Lung (tissue), 12 donors: ENCODE results near the gene BCAS1. TPM values are rescaled to one million over a fixed set of nuclear protein-coding genes. Genes with fewer than 3 reads are reported as not detected.

Experiments used
- ATAC-seq: fragments of 200-7000 bp; cut with Tn5 transposase; one replicate; pipeline ENCODE4 v1.9.1; 2020; ENCODE audit warnings: moderate number of reproducible peaks; ENCODE audit not compliant: insufficient read depth, low FRiP score
- DNase-seq, 3 donors: peaks; one replicate each; pipeline ENCODE4 v3.0.0-alpha.2; 2013 to 2017
- H3K27ac ChIP-seq, 2 donors: one replicate each; pipeline ENCODE4 v1.5.1; 2013; ENCODE audit warnings: mild to moderate bottlenecking in 2 of 2, moderate library complexity in 2 of 2, control low read depth in 1 of 2, inconsistent platforms in 1 of 2, low read depth in 1 of 2, low read length in 1 of 2
- H3K27me3 ChIP-seq, 3 donors: one replicate each; pipeline ENCODE4 v1.5.1; 2013; ENCODE audit warnings: low read length in 2 of 3; ENCODE audit not compliant: control insufficient read depth in 3 of 3, insufficient read depth in 3 of 3
- H3K36me3 ChIP-seq, 4 donors: one replicate each; pipeline ENCODE4 v1.5.1; 2013; ENCODE audit warnings: low read length in 4 of 4, mild to moderate bottlenecking in 1 of 4, moderate library complexity in 1 of 4; ENCODE audit not compliant: control insufficient read depth in 4 of 4, insufficient read depth in 4 of 4
- H3K4me1 ChIP-seq, 5 donors: one replicate each; pipeline ENCODE4 v1.5.1; 2013; ENCODE audit warnings: low read length in 5 of 5, mild to moderate bottlenecking in 2 of 5, moderate library complexity in 1 of 5; ENCODE audit not compliant: control insufficient read depth in 5 of 5, insufficient read depth in 5 of 5
- H3K4me3 ChIP-seq: one replicate; pipeline ENCODE4 v1.5.1; 2013; ENCODE audit warnings: mild to moderate bottlenecking, control low read depth, moderate library complexity
- H3K9ac ChIP-seq, 2 donors: one replicate each; pipeline ENCODE4 v1.5.1; 2013; ENCODE audit warnings: low read length in 2 of 2, control low read depth in 1 of 2; ENCODE audit not compliant: insufficient read depth in 1 of 2
- H3K9me3 ChIP-seq, 4 donors: one replicate each; pipeline ENCODE4 v1.5.1; 2013; ENCODE audit warnings: low read length in 3 of 4, mild to moderate bottlenecking in 1 of 4, moderate library complexity in 1 of 4; ENCODE audit not compliant: control insufficient read depth in 4 of 4, insufficient read depth in 3 of 4
- WGBS, 2 donors: extraction: QIAGEN DNeasy Blood & Tissue Kit; methylation state at CpG; one replicate each; pipeline ENCODE4 v1.1.7; 2013; 5-methylcytosine and 5-hydroxymethylcytosine counted together
- polyA plus RNA-seq, 2 donors: library from polyadenylated mRNA; stranded (reverse); fragments of 200-250 nt; gene quantifications; one replicate each; pipeline ENCODE4 v1.2.1, GENCODE V29; 2013
- total RNA-seq, 2 donors: library from RNA; depleted of rRNA in 1 of 2; stranded (reverse); fragments of >200 nt in 1 of 2; gene quantifications; one replicate each; pipeline ENCODE4 v1.2.1, GENCODE V29; 2014 to 2021
- TF ChIP-seq, protein P1 (sequence below): IDR thresholded peaks from 2 replicates; pipeline ENCODE4 v1.5.1; 2012; ENCODE audit warnings: mild to moderate bottlenecking; ENCODE audit errors: control extremely low read depth, extremely low read depth
- donor health status: control.
- donor health status: control.
- donor health status: Bipolar disorder and iron deficiency.
- donor health status: healthy.
- donor health status: DM: yes; HTN: yes; CAD: no.

BCAS1 gene
- total and polyA plus RNA-seq, 4 donors = 1.2 to 4.0 (median 2.3) TPM

DNA sequence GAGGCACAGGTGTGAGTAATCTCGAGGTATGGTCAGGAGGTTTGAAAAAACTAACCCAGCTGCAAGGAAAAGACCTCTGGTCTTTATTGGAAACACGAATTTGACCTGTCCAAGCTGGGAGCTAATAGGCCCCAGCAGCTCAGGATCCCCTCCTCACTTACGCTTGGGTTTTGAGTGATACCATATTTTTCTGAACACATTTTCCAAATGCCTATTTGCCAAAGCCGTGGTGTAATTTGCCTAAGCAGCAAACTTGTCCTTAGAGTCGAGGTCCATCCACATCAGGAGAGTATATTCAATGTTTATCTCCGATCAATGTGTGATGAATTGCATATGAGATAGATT, 128.0 kb downstream of the BCAS1 start:
- no peaks in the 10 kb centered on the region for H3K27me3 ChIP-seq
- TF ChIP-seq, protein P1, sequence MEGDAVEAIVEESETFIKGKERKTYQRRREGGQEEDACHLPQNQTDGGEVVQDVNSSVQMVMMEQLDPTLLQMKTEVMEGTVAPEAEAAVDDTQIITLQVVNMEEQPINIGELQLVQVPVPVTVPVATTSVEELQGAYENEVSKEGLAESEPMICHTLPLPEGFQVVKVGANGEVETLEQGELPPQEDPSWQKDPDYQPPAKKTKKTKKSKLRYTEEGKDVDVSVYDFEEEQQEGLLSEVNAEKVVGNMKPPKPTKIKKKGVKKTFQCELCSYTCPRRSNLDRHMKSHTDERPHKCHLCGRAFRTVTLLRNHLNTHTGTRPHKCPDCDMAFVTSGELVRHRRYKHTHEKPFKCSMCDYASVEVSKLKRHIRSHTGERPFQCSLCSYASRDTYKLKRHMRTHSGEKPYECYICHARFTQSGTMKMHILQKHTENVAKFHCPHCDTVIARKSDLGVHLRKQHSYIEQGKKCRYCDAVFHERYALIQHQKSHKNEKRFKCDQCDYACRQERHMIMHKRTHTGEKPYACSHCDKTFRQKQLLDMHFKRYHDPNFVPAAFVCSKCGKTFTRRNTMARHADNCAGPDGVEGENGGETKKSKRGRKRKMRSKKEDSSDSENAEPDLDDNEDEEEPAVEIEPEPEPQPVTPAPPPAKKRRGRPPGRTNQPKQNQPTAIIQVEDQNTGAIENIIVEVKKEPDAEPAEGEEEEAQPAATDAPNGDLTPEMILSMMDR = no peak
- no peak for ATAC-seq
- peak overlapping the region in 1 of 2 donors; percentile 50 for H3K9ac ChIP-seq
- H3K9me3 ChIP-seq = no peaks in the 10 kb centered on the region
- peaks cover 2 to 42% (median 14%) of the 10 kb centered on the region in 5 donors for H3K4me1 ChIP-seq
- DNase-seq = no peak
- WGBS, 2 donors = 88 to 92% methylated on average over 6 of the region's 6 CpGs
- no peak overlapping the region for H3K27ac ChIP-seq
- no peaks in the 10 kb centered on the region for H3K36me3 ChIP-seq
- H3K4me3 ChIP-seq = no peak overlapping the region

DNA sequence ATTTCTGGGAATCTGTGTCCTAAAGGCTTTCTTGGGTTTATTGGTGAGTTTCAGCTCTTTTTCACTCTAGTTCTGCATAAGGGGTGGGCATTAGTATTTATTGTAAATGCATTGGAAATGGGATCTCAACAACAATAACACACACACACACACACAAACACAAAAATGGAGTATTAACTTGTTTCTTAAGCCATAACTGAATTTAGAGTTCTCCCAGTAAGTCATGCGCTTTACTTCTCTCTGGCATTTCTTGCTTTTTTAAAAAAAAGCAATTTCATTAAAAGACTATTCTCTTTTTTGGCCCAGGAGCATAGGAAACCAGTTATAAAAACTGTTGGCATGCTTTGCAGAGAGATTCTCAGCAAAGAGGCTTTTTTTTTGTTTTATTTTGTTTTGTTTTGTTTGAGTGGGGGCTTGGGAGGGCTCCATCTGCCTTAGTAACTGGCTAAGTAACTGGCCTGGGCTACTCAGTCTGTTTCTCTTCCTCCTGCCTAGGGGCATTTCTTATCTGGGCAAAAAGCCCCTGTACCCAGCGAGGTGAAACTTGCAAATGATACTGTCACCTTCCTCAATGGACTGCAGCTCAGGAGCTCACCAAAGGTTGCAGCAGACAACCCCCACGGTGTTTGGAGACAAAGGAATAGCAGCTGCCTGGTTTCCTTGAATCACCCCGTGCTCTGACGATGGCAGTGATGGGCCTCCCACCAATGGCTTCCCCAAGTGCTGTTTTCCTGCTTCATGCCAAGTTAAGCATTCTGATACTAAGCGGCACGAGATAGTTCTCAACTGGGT, 128.5 kb downstream of the BCAS1 start:
- Histone ChIP-seq H3K9ac (peak overlapping the region in 1 of 2 donors; percentile 50), H3K27me3 (no peaks in the 10 kb centered on the region), H3K36me3 (no peaks in the 10 kb centered on the region), H3K4me3 (no peak overlapping the region), H3K9me3 (no peaks in the 10 kb centered on the region), H3K4me1 (peaks cover 2 to 43% (median 14%) of the 10 kb centered on the region in 5 donors), H3K27ac (no peak overlapping the region)
- ATAC-seq = no peak
- WGBS, 2 donors = 77 to 80% methylated on average over 7 of the region's 7 CpGs
- peak; percentile 32 to 83 (median 80) for DNase-seq
- TF ChIP-seq, protein P1 = no peak

DNA sequence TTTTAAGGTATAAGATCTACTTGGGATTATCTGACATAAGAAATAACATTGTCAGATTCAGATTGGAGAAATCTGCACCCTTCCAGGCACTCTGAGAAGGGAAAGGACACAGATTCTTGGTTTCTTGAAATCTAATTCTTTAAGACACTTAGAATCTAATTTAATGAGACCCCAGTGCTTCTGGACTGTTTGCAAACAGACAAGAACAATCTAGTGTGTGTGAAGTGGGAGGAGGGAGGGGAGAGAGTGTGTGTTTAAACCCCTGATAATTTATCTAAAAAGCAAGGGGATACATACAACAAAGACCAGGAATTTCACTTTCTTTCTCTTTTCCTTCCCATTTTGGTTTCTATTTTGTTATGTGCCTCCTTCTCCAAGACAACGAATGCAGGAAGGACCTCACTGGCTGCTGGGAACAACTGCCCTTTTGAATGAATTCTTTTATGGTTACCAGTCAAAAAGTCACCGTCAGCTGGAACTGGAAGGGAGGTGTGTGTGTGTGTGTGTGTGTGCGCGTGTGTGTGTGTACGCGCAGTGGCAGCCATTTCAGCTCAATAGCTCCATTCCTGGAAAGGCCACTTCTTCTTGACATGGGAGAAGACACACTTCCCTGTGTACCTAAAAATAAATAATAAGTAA, 129.4 kb downstream of the BCAS1 start:
- 47 to 51% methylated on average over 6 of the region's 6 CpGs for WGBS, 2 donors
- TF ChIP-seq, protein P1 = no peak

More for the DNA sequence above, 129.4 kb downstream of the BCAS1 start:
- H3K27ac ChIP-seq = peak overlapping the region in 1 of 2 donors; percentile 56
- no peak overlapping the region for H3K9ac ChIP-seq
- ATAC-seq (peak; percentile 8), DNase-seq (peak; percentile 62 to 76 (median 75))
- no peaks in the 10 kb centered on the region for H3K27me3 ChIP-seq
- no peak overlapping the region for H3K4me3 ChIP-seq
- peaks cover 2 to 45% (median 14%) of the 10 kb centered on the region in 5 donors for H3K4me1 ChIP-seq
- H3K36me3 ChIP-seq = no peaks in the 10 kb centered on the region
- no peaks in the 10 kb centered on the region for H3K9me3 ChIP-seq
